ENCODE measurements around the gene UPK2. TPM values are rescaled to one million over a fixed set of nuclear protein-coding genes. Genes with fewer than 3 reads are reported as not detected.

UPK2 gene
- polyA plus RNA-seq, 2 of the 4 experiments (the other 2 are of a cell fraction), result 0.37 to 0.92 TPM

DNA sequence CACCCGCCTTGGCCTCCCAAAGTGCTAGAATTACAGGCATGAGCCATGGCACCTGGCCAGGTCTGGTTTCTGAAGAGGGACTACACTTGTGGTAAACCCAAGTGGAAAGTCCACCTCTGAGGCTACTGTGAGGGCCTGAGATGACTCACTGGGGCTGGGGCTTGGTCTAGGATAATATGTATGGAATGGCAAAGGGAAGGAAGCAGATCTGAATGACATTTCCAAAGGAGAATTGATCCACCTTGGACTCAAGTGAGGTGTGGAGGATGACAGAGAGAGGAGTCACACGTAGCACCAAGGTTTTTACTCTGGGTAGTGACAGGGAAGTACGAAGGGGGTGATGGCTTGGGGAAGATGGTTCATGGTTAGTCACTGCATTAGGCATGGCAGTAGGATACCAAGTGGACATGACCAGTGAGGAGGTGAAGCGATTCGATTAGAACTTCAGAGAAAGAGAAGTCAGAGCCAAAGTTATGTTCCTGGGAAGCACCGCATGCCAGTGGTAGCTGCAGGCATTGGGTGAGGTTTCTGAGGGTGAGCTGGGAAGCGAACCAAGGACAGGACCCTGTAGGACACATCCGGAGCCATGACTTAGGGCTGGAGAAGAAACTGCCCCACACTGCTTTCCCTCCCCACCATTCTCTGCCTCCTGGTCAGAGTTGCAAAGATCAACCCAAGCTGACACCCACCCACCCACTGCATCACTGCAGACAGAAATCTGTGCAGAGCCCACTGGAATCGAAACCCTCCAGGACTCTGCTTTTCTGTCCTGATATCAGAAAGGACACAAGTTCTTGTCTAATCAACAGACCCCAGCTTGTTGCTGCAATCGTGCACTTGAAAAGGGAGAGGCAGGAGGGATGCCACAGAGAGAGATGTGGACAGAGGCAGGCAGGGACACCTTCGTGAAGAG lies 17.4 kb upstream of the UPK2 start:
- H3K9me3 ChIP-seq, result no peaks in the 10 kb centered on the region
- peaks cover 10% of the 10 kb centered on the region for H3K4me1 ChIP-seq
- ChIA-PET POLR2A (interaction anchor here (0.8 kb wide), 1 partner anchor 148 kb away, joined by 7 read pairs; the partner anchor contains the start of gene DDX6), CTCF (interaction anchor here (0.9 to 4.3 kb wide), 6 partner anchors 8 to 249 kb away, joined by 3 to 15 read pairs (median 6); no protein-coding TSS in a partner anchor)
- H3K27ac ChIP-seq, result no peak overlapping the region
- FAIRE-seq, result no peak
- peak in 1 of 2 experiments; percentile 59 for DNase-seq (ENCODE audit: low read depth in 1 of 2, low spot score in 1 of 2)
- peak; percentile 49 to 74; a peak in 4 of 6 replicates for ATAC-seq
- WGBS (ENCODE audit: missing lambda C conversion rate), result 50% methylated on average over 10 of the region's 11 CpGs
- 0 out of 3 replicates have a peak overlapping the region, but pooled peaks have one; percentile 17 for H3K4me2 ChIP-seq
- no peak for TF ChIP-seq EHMT2 (IDR thresholded peaks at IDR 0.05; ENCODE audit: low read depth)
- TF ChIP-seq FOSL2 (IDR thresholded peaks at IDR 0.05), result no peak
- TF ChIP-seq FOSL2 (CRISPR knock-in tag; IDR thresholded peaks at IDR 0.05), result peak; percentile 31; the same call in 1 of the 2 replicates
- no peak overlapping the region for H3K4me3 ChIP-seq

DNA sequence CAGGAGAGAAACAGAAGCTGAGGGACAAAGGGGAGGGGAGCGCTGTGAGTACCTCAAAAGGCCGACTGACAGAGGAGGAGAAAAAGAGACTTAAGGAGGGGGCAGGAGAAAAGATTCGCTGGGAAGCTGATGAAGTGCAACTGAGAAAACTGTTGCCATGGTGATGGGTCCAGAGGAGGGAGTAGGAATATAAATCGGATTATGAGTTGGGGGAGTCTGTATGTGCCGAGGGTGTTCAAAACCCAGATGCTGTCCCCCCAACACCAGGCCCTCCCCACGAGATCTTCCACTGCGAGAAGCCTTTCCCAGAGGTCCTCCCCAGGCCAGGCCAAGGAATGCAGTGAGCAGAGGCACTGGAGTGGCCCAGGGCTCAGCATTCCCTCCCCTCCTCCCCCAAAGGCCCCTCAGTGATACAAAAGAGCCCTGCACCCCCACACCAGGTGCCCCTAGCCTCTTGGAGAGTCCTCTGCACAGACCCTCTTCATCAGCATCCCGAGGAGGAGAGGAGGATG lies 16.6 kb upstream of the UPK2 start:
- CTCF ChIA-PET, result interaction anchor here (0.9 to 2.7 kb wide), 6 partner anchors 9 to 249 kb away, joined by 3 to 15 read pairs (median 4); partner anchors contain the start of gene UPK2
- DNase-seq (ENCODE audit: low read depth in 1 of 2, low spot score in 1 of 2), result no peak
- TF ChIP-seq CBX2 (IDR thresholded peaks at IDR 0.05; ENCODE audit: borderline replicate concordance, low read depth), result no peak
- no peak for TF ChIP-seq BHLHE40 (IDR thresholded peaks at IDR 0.05; ENCODE audit: low read depth, low read length)
- TF ChIP-seq POLR2AphosphoS2 (conservative IDR thresholded peaks at IDR 0.05; ENCODE audit: low read length), result no peak
- no peak for TF ChIP-seq EHMT2 (IDR thresholded peaks at IDR 0.05; ENCODE audit: low read depth)
- no peak for TF ChIP-seq NPAS2 (CRISPR knock-in tag; IDR thresholded peaks at IDR 0.05; ENCODE audit: borderline replicate concordance)
- H3K4me1 ChIP-seq, result peaks cover 10% of the 10 kb centered on the region
- no peak for FAIRE-seq
- no peaks in the 10 kb centered on the region for H3K9me3 ChIP-seq
- H3K4me3 ChIP-seq, result no peak overlapping the region
- POLR2A ChIA-PET, result interaction anchor here (0.8 kb wide), 1 partner anchor 148 kb away, joined by 7 read pairs; the partner anchor contains the start of gene DDX6
- WGBS (ENCODE audit: missing lambda C conversion rate), result 78% methylated on average over 8 of the region's 8 CpGs
- H3K27ac ChIP-seq, result no peak overlapping the region
- ATAC-seq, result no peak
- no peak overlapping the region for H3K4me2 ChIP-seq

DNA sequence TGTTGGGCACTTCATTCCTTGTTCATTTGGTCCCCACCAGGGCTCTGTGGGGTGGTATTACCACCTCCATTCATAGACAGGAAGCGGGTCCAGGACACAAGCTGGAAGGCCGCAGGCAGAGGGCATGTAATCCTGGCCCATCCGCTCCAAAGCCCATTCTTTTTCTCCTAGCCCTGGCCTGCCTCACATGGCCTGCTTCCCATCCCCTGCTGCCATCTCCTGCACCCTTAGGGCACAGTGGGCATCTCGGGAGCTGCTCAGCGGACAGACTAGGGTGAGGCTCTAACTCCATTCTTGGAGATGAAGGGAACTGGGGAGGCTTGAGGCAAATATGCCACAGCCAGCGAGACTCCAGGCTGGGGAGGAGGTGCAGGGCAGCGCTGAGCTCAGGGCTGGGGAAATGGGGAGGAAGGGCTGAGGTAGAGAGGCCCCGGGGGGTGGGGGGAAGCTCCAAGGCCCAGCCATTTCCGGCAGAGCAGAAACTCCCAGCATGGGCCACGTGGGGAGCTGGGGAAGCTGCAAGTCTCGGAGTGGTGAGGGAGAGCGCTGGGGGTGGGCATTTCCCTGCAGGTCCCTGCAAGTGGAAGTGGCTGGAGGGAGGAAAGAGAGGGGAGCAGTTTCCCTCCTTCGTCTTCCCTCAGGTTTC lies 16.0 kb upstream of the UPK2 start:
- 68% methylated on average over 12 of the region's 13 CpGs for WGBS (ENCODE audit: missing lambda C conversion rate)

DNA sequence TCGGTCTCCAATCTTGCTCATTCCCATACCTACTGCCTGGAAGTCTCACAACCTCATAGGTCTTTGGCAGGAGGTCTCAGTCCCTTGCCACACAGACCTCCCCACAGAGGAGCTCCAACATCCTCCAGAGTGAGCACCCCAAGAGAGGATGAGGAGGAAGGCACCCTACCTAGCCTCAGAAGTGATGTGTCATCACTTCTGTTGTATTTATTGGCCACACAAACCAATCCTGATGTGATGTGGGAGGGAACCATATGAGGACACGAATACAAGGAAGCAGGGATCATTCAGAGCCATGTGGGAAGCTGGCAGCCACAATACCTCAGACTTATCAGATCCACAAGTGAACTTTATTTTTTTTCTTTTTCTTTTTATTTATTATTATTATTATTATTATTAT lies 9.0 kb upstream of the UPK2 start:
- ChIA-PET CTCF (interaction anchor here (1.2 to 5.1 kb wide), 4 partner anchors 11 to 257 kb away, joined by 3 to 32 read pairs (median 10); partner anchors contain the start of gene UPK2), POLR2A (no interaction called here)
- Histone ChIP-seq H3K4me3 (no peak overlapping the region), H3K4me2 (no peak overlapping the region), H3K27ac (no peak overlapping the region), H3K9me3 (no peaks in the 10 kb centered on the region), H3K4me1 (0 out of 3 replicates have a peak, but pooled peaks cover 8% of the 10 kb centered on the region)
- WGBS (ENCODE audit: missing lambda C conversion rate), result 21% methylated on average over 2 of the region's 2 CpGs
- FAIRE-seq (no peak), DNase-seq (ENCODE audit: low read depth in 1 of 2, low spot score in 1 of 2) (no peak), ATAC-seq (no peak)
- TF ChIP-seq MAFK (IDR thresholded peaks at IDR 0.05; ENCODE audit: partially characterized antibody), result peak; percentile 61
- no peak for TF ChIP-seq PBX3 (IDR thresholded peaks at IDR 0.05)
- TF ChIP-seq KDM5A (IDR thresholded peaks at IDR 0.05), result no peak

More for the DNA sequence above, 16.0 kb upstream of the UPK2 start:
- DNase-seq (ENCODE audit: low read depth in 1 of 2, low spot score in 1 of 2), result no peak
- ChIA-PET CTCF (interaction anchor here (1.3 to 2.7 kb wide), 4 partner anchors 10 to 250 kb away, joined by 3 to 15 read pairs (median 4); partner anchors contain the start of gene UPK2), POLR2A (no interaction called here)
- Histone ChIP-seq H3K27ac (peak overlapping the region in 1 of 2 experiments; percentile 33; a peak in 1 of 6 replicates), H3K4me1 (peaks cover 10% of the 10 kb centered on the region), H3K4me2 (no peak overlapping the region), H3K4me3 (no peak overlapping the region), H3K9me3 (no peaks in the 10 kb centered on the region)
- FAIRE-seq, result no peak
- peak; percentile 43 to 58; a peak in 5 of 6 replicates for ATAC-seq
- TF ChIP-seq CHD2 (IDR thresholded peaks at IDR 0.05; ENCODE audit: low read length, partially characterized antibody), result no peak
- TF ChIP-seq POLR2AphosphoS2 (conservative IDR thresholded peaks at IDR 0.05; ENCODE audit: low read length), result no peak
- TF ChIP-seq KDM1A (IDR thresholded peaks at IDR 0.05; ENCODE audit: low read depth), result no peak

Data from A549 (cell line).